ENCODE results near the gene RPL37A.

The RPL37A gene

DNA sequence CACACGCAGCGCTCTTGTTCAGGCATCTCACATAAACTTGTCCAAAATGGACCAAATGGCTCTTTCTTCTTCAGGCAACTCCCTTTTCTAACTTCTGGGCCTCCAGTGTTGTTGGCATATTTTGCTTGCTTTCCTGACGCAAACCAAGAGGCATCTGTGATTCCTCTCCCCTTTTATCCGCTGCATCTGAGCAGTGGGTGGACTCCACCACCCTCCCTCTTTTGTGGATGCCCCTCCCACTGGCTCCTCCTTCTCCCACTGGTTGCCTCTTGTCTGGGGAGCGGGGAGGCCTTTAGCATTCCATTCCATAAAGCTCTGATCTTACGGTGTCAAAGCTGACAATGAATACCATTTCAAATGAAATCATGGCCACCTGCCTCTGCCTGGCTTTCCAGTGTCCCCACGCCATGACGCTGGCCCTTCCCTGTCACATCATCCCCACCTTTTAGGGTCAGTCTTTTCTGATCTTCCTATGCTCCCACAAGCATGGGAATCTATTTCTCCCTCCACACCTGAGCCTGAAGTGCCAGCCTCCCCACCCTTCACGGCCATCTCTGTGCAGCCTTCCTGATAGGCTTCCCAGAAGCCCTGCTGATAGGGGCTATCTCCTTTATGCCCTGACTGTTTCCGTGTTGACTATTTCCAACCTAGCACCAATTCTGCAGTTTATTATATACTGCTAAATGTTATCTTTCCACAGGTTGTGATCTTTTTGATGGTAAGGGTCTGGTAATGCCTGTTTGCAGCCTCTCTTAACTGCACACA is 51.5 kb downstream of the RPL37A start:
- no peaks in the 10 kb centered on the region for H3K9me3 ChIP-seq (ENCODE audit: control insufficient read depth, insufficient read depth, low read length)
- H3K36me3 ChIP-seq (ENCODE audit: control insufficient read depth, insufficient read depth, low read length): no peaks in the 10 kb centered on the region
- H3K4me1 ChIP-seq (ENCODE audit: control insufficient read depth, insufficient read depth, low read length): peaks cover 13% of the 10 kb centered on the region
- no peak overlapping the region for H3K4me3 ChIP-seq (ENCODE audit: low read depth, low read length)
- H3K27ac ChIP-seq (ENCODE audit: low read depth, low read length): no peak overlapping the region
- H3K27me3 ChIP-seq (ENCODE audit: control insufficient read depth, insufficient read depth, low read length): no peaks in the 10 kb centered on the region; the same call in 1 of the 2 replicates
- H3K9ac ChIP-seq (ENCODE audit: low read depth, low read length): no peak overlapping the region

- H3K36me3 ChIP-seq (ENCODE audit: control insufficient read depth, insufficient read depth, low read length): no peaks in the 10 kb centered on the region
- no peaks in the 10 kb centered on the region for H3K9me3 ChIP-seq (ENCODE audit: control insufficient read depth, insufficient read depth, low read length)
- H3K27ac ChIP-seq (ENCODE audit: low read depth, low read length): no peak overlapping the region
- H3K9ac ChIP-seq (ENCODE audit: low read depth, low read length): no peak overlapping the region
- no peaks in the 10 kb centered on the region; the same call in 1 of the 2 replicates for H3K27me3 ChIP-seq (ENCODE audit: control insufficient read depth, insufficient read depth, low read length)
- H3K4me3 ChIP-seq (ENCODE audit: low read depth, low read length): no peak overlapping the region
- H3K4me1 ChIP-seq (ENCODE audit: control insufficient read depth, insufficient read depth, low read length): peaks cover 13% of the 10 kb centered on the region
Observed at GRCh38 chr2:216551234-216552068, 52.8 kb downstream of the RPL37A start.

- Histone ChIP-seq H3K9ac (ENCODE audit: low read depth, low read length) (peak overlapping the region; percentile 31; the same call in 1 of the 2 replicates), H3K4me3 (ENCODE audit: low read depth, low read length) (no peak overlapping the region), H3K4me1 (ENCODE audit: control insufficient read depth, insufficient read depth, low read length) (peaks cover 22% of the 10 kb centered on the region), H3K9me3 (ENCODE audit: control insufficient read depth, insufficient read depth, low read length) (no peaks in the 10 kb centered on the region), H3K36me3 (ENCODE audit: control insufficient read depth, insufficient read depth, low read length) (no peaks in the 10 kb centered on the region), H3K27ac (ENCODE audit: low read depth, low read length) (peak overlapping the region; percentile 90), H3K27me3 (ENCODE audit: control insufficient read depth, insufficient read depth, low read length) (no peaks in the 10 kb centered on the region; the same call in 1 of the 2 replicates)
Observed at GRCh38 chr2:216553093-216553478, 54.4 kb downstream of the RPL37A start.

Data from HUES48 (cell line).